Subcutaneous adipose tissue (tissue), 4 donors: Measurements from ENCODE around the gene CHKA. TPM values are rescaled to one million over a fixed set of nuclear protein-coding genes. Genes with fewer than 3 reads are reported as not detected.

Experiments
- CTCF ChIP-seq: fragments of 450-650 bp; IDR thresholded peaks from one replicate; pipeline ENCODE4 v1.5.1; 2016; ENCODE audit warnings: low read depth, mild to moderate bottlenecking, control low read depth, antibody characterized with exemption, moderate library complexity
- total RNA-seq, 4 donors: library from RNA; depleted of rRNA; stranded (reverse); fragments of >200 nt; gene quantifications; one replicate each; pipeline ENCODE4 v1.1.0, GENCODE V29; 2016

Gene CHKA
- total RNA-seq, 4 donors from 2014 or later = 50.2 to 78.7 (median 59.6) TPM

- TF ChIP-seq CTCF = no peak
Observed at GRCh38 chr11:68135161-68135560, 14.0 kb upstream of the CHKA start.

- TF ChIP-seq CTCF = no peak
Observed at GRCh38 chr11:68133761-68134160, 12.6 kb upstream of the CHKA start.

GRCh38 chr11:68130121-68130520 lies 8.9 kb upstream of the CHKA start:
- no peak for TF ChIP-seq CTCF

GRCh38 chr11:68128682-68129327 lies 7.6 kb upstream of the CHKA start:
- TF ChIP-seq CTCF = no peak

- no peak for TF ChIP-seq CTCF
Observed at GRCh38 chr11:68127714-68128681, 6.8 kb upstream of the CHKA start.

GRCh38 chr11:68125164-68125563 lies 4.0 kb upstream of the CHKA start:
- no peak for TF ChIP-seq CTCF

- no peak for TF ChIP-seq CTCF
Observed at GRCh38 chr11:68122936-68123539, 1.9 kb upstream of the CHKA start.
